ENCODE measurements around the gene TSC1. TPM values are rescaled to one million over a fixed set of nuclear protein-coding genes. Genes with fewer than 3 reads are reported as not detected.
A peak's percentile ranks its signal among the peaks of the same experiment; 100 is the strongest.

The TSC1 gene
- total RNA-seq, 1 donor from 2014 or later = 52.8 TPM

DNA sequence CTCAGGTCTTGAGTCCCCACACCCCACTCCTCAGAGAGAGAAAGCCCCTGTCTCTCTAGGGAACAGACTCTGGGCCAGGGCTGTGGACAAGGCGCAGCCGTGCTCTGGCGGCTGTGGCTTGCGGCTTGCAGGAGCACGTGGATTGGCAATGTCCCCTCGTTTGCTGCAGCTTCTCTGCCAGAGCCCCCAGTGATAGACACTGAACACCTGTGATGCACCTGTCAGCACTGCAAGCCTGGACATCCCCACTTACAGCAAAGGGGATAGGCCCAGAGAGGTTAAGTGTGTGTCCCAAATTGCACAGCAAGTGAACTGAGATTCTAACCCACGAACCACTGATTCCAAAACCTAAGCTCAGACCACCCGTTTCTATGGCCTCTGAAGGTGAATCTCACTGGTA is 41.1 kb upstream of the TSC1 start:
- H3K27me3 ChIP-seq (ENCODE audit: low read depth) = peaks cover 74% of the 10 kb centered on the region
- no peak for TF ChIP-seq CTCF (IDR thresholded peaks at IDR 0.05; ENCODE audit: borderline replicate concordance)
- no peak overlapping the region for H3K4me3 ChIP-seq

GRCh38 chr9:132985071-132985350 is 40.6 kb upstream of the TSC1 start:
- intact Hi-C loops (cut with micrococcal nuclease) = no loop called here
- H3K4me3 ChIP-seq = no peak overlapping the region
- no peak for DNase-seq
- peaks cover 79% of the 10 kb centered on the region for H3K27me3 ChIP-seq (ENCODE audit: low read depth)
- H3K9me3 ChIP-seq (replicated peaks) = no peaks in the 10 kb centered on the region
- no peak overlapping the region for H3K27ac ChIP-seq (replicated peaks)
- peaks cover 18% of the 10 kb centered on the region for H3K4me1 ChIP-seq
- no peak for TF ChIP-seq CTCF (IDR thresholded peaks at IDR 0.05; ENCODE audit: borderline replicate concordance)
- H3K36me3 ChIP-seq = no peaks in the 10 kb centered on the region

More for the DNA sequence above, 41.1 kb upstream of the TSC1 start:
- Histone ChIP-seq H3K27ac (replicated peaks) (peak overlapping the region; percentile 54), H3K36me3 (no peaks in the 10 kb centered on the region), H3K9me3 (replicated peaks) (no peaks in the 10 kb centered on the region), H3K4me1 (peaks cover 18% of the 10 kb centered on the region)
- no peak for DNase-seq
- intact Hi-C loops (cut with micrococcal nuclease) = no loop called here

DNA sequence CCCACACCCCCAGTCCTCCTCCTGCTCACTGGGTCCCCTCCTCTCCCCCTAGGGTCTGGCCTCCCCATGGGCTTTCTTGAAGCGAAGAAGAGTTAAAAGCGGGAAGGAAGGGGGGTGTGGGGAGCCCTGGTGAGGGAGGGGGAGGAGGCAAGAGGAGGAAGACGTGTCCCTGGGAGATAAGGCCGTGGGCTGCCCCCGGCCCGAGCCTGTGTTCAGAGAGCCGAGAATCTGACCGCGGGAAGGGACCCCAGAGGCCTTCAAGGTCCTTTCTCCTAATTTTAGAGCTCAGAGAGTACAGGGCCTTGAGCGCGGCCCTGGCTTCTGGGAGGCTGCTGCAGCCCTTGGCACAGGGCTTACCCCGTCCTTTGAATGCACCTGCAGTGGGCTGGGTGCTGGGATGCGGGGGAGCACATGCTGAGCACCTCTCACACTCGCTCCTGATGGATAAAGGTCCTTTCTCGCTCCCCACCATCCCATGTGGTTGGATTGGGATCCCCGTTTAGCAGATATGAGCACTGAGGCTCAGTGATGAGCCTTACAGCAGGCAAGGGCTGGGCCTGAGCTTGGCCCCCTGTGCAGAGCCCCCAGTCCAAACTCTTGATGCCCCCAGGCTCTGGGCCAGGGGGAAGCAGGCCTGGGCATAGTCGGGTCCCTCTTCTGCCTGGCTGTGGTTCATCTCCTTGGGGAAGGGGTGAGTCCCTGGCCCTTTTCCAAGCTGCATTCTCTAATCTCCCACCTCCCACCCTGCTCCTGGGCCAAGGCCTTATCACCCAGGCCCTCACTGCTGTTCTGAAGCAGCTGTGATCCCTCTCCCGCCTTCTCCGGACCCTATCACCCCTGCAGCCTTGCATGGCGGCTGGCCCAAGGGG is 40.0 kb upstream of the TSC1 start:
- Histone ChIP-seq H3K27ac (replicated peaks) (no peak overlapping the region), H3K4me1 (peaks cover 18% of the 10 kb centered on the region), H3K4me3 (no peak overlapping the region), H3K9me3 (replicated peaks) (no peaks in the 10 kb centered on the region), H3K27me3 (ENCODE audit: low read depth) (peaks cover 79% of the 10 kb centered on the region), H3K36me3 (no peaks in the 10 kb centered on the region)
- TF ChIP-seq CTCF (IDR thresholded peaks at IDR 0.05; ENCODE audit: borderline replicate concordance) = no peak
- intact Hi-C loops (cut with micrococcal nuclease) = no loop called here
- DNase-seq = no peak

- H3K4me3 ChIP-seq = no peak overlapping the region
- no peak overlapping the region for H3K27ac ChIP-seq (replicated peaks)
- H3K27me3 ChIP-seq (ENCODE audit: low read depth) = peaks cover 87% of the 10 kb centered on the region
- H3K9me3 ChIP-seq (replicated peaks) = no peaks in the 10 kb centered on the region
- peaks cover 21% of the 10 kb centered on the region for H3K4me1 ChIP-seq
- intact Hi-C loops (cut with micrococcal nuclease) = no loop called here
- TF ChIP-seq CTCF (IDR thresholded peaks at IDR 0.05; ENCODE audit: borderline replicate concordance) = no peak
- no peak for DNase-seq
- H3K36me3 ChIP-seq = no peaks in the 10 kb centered on the region
Measured at GRCh38 chr9:132983491-132984201, 39.2 kb upstream of the TSC1 start.

DNA sequence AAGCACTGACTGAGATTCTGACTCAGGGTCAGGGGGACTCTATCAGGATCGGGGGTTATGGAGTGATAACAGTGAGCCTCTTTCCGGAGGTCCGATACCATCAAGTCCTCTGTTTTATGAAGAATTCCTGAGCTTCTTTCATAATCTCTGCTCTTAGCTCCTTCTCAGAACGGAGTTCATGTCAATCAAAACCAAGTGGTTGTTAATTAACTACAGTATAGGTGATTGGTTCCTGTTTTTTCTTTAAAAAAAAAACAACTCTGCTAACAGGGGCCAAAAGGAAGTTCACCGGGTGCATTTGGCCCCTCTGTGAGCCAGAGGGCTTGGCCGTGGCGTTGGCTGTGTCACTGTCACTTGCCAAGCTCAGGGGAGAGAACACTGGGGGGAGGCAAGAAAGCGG is 38.0 kb upstream of the TSC1 start:
- peaks cover 22% of the 10 kb centered on the region for H3K4me1 ChIP-seq
- DNase-seq = no peak
- no peaks in the 10 kb centered on the region for H3K9me3 ChIP-seq (replicated peaks)
- TF ChIP-seq CTCF (IDR thresholded peaks at IDR 0.05; ENCODE audit: borderline replicate concordance) = no peak
- intact Hi-C loops (cut with micrococcal nuclease) = no loop called here
- no peak overlapping the region for H3K4me3 ChIP-seq
- H3K27ac ChIP-seq (replicated peaks) = no peak overlapping the region
- H3K36me3 ChIP-seq = no peaks in the 10 kb centered on the region
- peaks cover 97% of the 10 kb centered on the region for H3K27me3 ChIP-seq (ENCODE audit: low read depth)
